K562 (cell line): ENCODE data around the gene ZNF780A. TPM values are rescaled to one million over a fixed set of nuclear protein-coding genes. Genes with fewer than 3 reads are reported as not detected.

Source experiments
- ATF7 ChIP-seq: fragments of 450-650 bp; IDR thresholded peaks from 2 replicates; pipeline ENCODE4 v1.7.1; 2014; ENCODE audit warnings: mild to moderate bottlenecking, moderate library complexity
- HDAC1 ChIP-seq, 2 experiments: fragments of 450-650 bp; IDR thresholded peaks; 2 replicates each; pipeline ENCODE4 v1.6.1; 2016 to 2017; ENCODE audit warnings: inconsistent platforms in 1 of 2, mild to moderate bottlenecking in 1 of 2, moderate library complexity in 1 of 2
- HMGN3 ChIP-seq: IDR thresholded peaks from 2 replicates; pipeline ENCODE4 v1.6.1; 2011; ENCODE audit warnings: borderline replicate concordance, low read depth, mild to moderate bottlenecking, mixed read lengths, low read length; ENCODE audit not compliant: insufficient read length; ENCODE audit errors: extremely low read depth
- KDM1A ChIP-seq, 2 experiments: fragments of 450-650 bp; IDR thresholded peaks; 2 replicates each; pipeline ENCODE4 v1.6.1; 2016; ENCODE audit warnings: mild to moderate bottlenecking in 2 of 2
- MNT ChIP-seq, 2 experiments: fragments of 450-650 bp; conservative IDR thresholded peaks; 2 replicates each; pipeline ENCODE4 v1.6.1; 2017; ENCODE audit warnings: mild to moderate bottlenecking in 2 of 2, moderate library complexity in 2 of 2
- NBN ChIP-seq: fragments of 450-650 bp; IDR thresholded peaks from 2 replicates; pipeline ENCODE4 v1.6.1; 2016; ENCODE audit warnings: low read depth, mild to moderate bottlenecking
- PBX2 ChIP-seq, 2 experiments: IDR thresholded peaks in 1 of 2; conservative IDR thresholded peaks in 1 of 2; 2 replicates each; pipeline ENCODE4 v1.6.1; 2016; ENCODE audit warnings: low read depth in 2 of 2, mild to moderate bottlenecking in 1 of 2, missing compliant biosample characterization in 1 of 2, missing genetic modification characterization in 1 of 2, moderate library complexity in 1 of 2
- PHB ChIP-seq: fragments of 250-450 bp; sonication (Bioruptor Pico); IDR thresholded peaks from 2 replicates; pipeline ENCODE4 v1.5.0; 2021
- PKNOX1 ChIP-seq: fragments of 450-650 bp; IDR thresholded peaks from 2 replicates; pipeline ENCODE4 v1.6.1; 2016
- ZKSCAN3 ChIP-seq: fragments of 250-450 bp; sonication (Bioruptor Pico); IDR thresholded peaks from 2 replicates; pipeline ENCODE4 v1.4.0; 2020
- ZNF280A ChIP-seq: fragments of 450-650 bp; IDR thresholded peaks from 2 replicates; pipeline ENCODE4 v1.6.1; 2018; ENCODE audit warnings: mild to moderate bottlenecking, low read depth; ENCODE audit not compliant: partially characterized antibody
- ZNF609 ChIP-seq: sonication (generic); formaldehyde crosslinking; IDR thresholded peaks from 2 replicates; pipeline ENCODE4 v1.8.1; 2023; ENCODE audit warnings: missing genetic modification reagents, mild to moderate bottlenecking, borderline replicate concordance
- ZZZ3 ChIP-seq: fragments of 450-650 bp; IDR thresholded peaks from 2 replicates; pipeline ENCODE4 v1.6.1; 2016; ENCODE audit warnings: antibody characterized with exemption, mild to moderate bottlenecking, moderate library complexity
- polyA plus RNA-seq, 8 experiments: library from polyadenylated mRNA; depleted of rRNA in 4 of 8; stranded (reverse) in 5 of 8; unstranded in 3 of 8; fragments of >200 nt; fragmentation: Nextera tagmentation in 2 of 8; fragmentation: Illumina TruSeq in 1 of 8; extraction: Ambion mirVana in 2 of 8; extraction: Trizol in 1 of 8; gene quantifications; 2 replicates each; pipeline versions ENCODE4 v1.2.1 to v1.2.3, GENCODE V29; 2011 to 2014; ENCODE audit warnings: inconsistent platforms in 1 of 8, missing spikeins in 1 of 8
- total RNA-seq, 7 experiments: library from RNA; depleted of rRNA in 6 of 7; stranded (reverse); fragments of >200 nt in 6 of 7; fragmentation: Illumina TruSeq in 2 of 7; extraction: Trizol in 2 of 7; gene quantifications; 2 replicates each; pipeline versions ENCODE4 v1.2.1 to v1.2.3, GENCODE V29; 2011 to 2021; ENCODE audit warnings: low replicate concordance in 1 of 7

The ZNF780A gene
- total and polyA plus RNA-seq, 9 of the 15 experiments (the other 6 are each of a cell fraction or from before 2014, with no cell fraction given) = 11.7 to 36.1 (median 25.8) TPM

GRCh38 chr19:40090241-40091204, at the start of gene ZNF780A (continued):
- no peak for TF ChIP-seq ZNF609 (CRISPR knock-in tag)
- no peak; the same call in 1 of the 2 replicates for TF ChIP-seq ZZZ3
- peak in 1 of 2 experiments; percentile 80; a peak in 2 of 4 replicates for TF ChIP-seq HDAC1 (IDR thresholded peaks at IDR 0.05)
- TF ChIP-seq MNT (conservative IDR thresholded peaks at IDR 0.05) = peak; percentile 47 to 77; a peak in 2 of 4 replicates
- TF ChIP-seq PBX2 (CRISPR knock-in tag; IDR thresholded peaks at IDR 0.05; ENCODE audit: low read depth) = no peak
- peak; percentile 45; the same call in 1 of the 2 replicates for TF ChIP-seq PBX2 (tag; conservative IDR thresholded peaks at IDR 0.05; ENCODE audit: low read depth)
- peak; percentile 93 for TF ChIP-seq PKNOX1
- peak; percentile 90 for TF ChIP-seq ATF7
- TF ChIP-seq NBN = peak; percentile 80; the same call in 1 of the 2 replicates
- TF ChIP-seq PHB = no peak
- TF ChIP-seq HMGN3 = peak; percentile 27
- no peak for TF ChIP-seq ZKSCAN3 (CRISPR knock-in tag)
- TF ChIP-seq ZNF280A = no peak
- no peak for TF ChIP-seq KDM1A (IDR thresholded peaks at IDR 0.05)
